Osteoblast (primary cell): ENCODE data around the gene PPP2R5D. TPM values are rescaled to one million over a fixed set of nuclear protein-coding genes. Genes with fewer than 3 reads are reported as not detected.

ENCODE experiments used
- DNase-seq: peaks from one replicate; pipeline ENCODE4 v3.0.0; 2011; ENCODE audit warnings: low spot score, mixed read lengths; ENCODE audit not compliant: insufficient read length; ENCODE audit errors: missing footprints
- H2AFZ ChIP-seq: 2 replicates; pipeline ENCODE4 v1.6.0; 2011; ENCODE audit warnings: mild to moderate bottlenecking, low read length
- H3K27ac ChIP-seq: 2 replicates; pipeline ENCODE4 v1.5.1; 2011; ENCODE audit warnings: mild to moderate bottlenecking, low read depth, low read length, moderate library complexity
- H3K27me3 ChIP-seq: 2 replicates; pipeline ENCODE4 v1.6.0; 2012; ENCODE audit warnings: mild to moderate bottlenecking, control low read depth, inconsistent platforms, low read length, moderate library complexity; ENCODE audit not compliant: insufficient read depth
- H3K36me3 ChIP-seq: 2 replicates; pipeline ENCODE4 v1.5.1; 2011; ENCODE audit warnings: mild to moderate bottlenecking, low read length, control low read depth, moderate library complexity; ENCODE audit not compliant: insufficient read depth
- H3K4me1 ChIP-seq: 2 replicates; pipeline ENCODE4 v1.5.1; 2011; ENCODE audit warnings: mild to moderate bottlenecking, low read length, control low read depth, moderate library complexity; ENCODE audit not compliant: insufficient read depth
- H3K4me2 ChIP-seq: 2 replicates; pipeline ENCODE4 v1.6.0; 2011; ENCODE audit warnings: mild to moderate bottlenecking, low read length; ENCODE audit not compliant: insufficient read depth
- H3K4me3 ChIP-seq: fragments of 200-600 bp; sonication (generic); 3 replicates; pipeline ENCODE4 v1.5.1; 2012; ENCODE audit warnings: mild to moderate bottlenecking, low read length, inconsistent platforms; ENCODE audit not compliant: insufficient read depth
- H3K79me2 ChIP-seq: 2 replicates; pipeline ENCODE4 v1.6.0; 2012; ENCODE audit warnings: mild to moderate bottlenecking, low read length, control low read depth, inconsistent platforms; ENCODE audit not compliant: insufficient read depth
- H3K9me3 ChIP-seq: 2 replicates; pipeline ENCODE4 v1.5.1; 2011; ENCODE audit warnings: low read depth, low read length, control low read depth
- H4K20me1 ChIP-seq: 2 replicates; pipeline ENCODE4 v1.6.0; 2012; ENCODE audit warnings: mild to moderate bottlenecking, low read length, control low read depth; ENCODE audit not compliant: insufficient read depth
- total RNA-seq: library from RNA; depleted of rRNA; stranded (reverse); fragments of >200 nt; gene quantifications from 2 replicates; pipeline ENCODE4 v1.2.3, GENCODE V29; 2012
- TF ChIP-seq, protein P1 (sequence below): IDR thresholded peaks from 2 replicates; pipeline ENCODE4 v1.5.1; 2011; ENCODE audit warnings: mild to moderate bottlenecking, low read depth, low read length, moderate library complexity; ENCODE audit errors: extremely low read depth

Gene PPP2R5D
- total RNA-seq, 1 donor: 30.8 TPM

DNA sequence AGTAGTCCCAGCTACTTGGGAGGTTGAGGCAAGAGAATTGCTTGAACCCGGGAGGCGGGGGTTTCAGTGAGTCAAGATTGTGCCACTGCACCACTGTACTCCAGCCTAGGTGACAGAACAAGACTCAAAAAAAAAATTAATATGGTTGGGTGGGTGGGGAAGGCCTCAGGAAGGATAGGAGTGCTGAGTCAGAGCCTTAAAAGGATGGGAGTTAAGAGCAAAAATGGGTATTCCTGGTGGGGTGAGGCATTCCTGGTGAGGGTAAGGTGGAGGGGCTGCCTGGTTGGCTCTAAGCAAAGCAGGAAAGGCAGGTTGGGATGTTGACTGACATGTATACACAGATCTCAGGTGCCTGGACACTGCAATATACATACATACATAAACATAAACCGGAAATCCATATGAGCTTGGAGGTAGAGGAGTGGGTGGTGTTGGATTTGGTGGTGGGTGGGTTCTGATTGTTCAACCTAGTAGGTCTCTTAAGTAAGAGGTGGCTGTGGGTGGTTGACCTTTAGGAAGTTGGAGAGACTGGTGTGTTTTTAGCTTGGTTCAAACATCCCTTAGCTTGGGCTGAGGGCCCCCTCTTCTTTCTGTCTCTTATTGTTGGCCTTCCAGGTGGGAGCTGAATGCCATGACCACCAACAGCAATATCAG lies 35.8 kb downstream of the PPP2R5D start:
- Histone ChIP-seq H3K4me1 (peaks cover 30% of the 10 kb centered on the region), H3K4me2 (no peak overlapping the region), H2AFZ (no peak overlapping the region), H3K36me3 (peaks cover 57% of the 10 kb centered on the region), H3K79me2 (peaks cover 84% of the 10 kb centered on the region), H3K27ac (no peak overlapping the region), H3K4me3 (no peak overlapping the region), H3K27me3 (no peaks in the 10 kb centered on the region), H4K20me1 (peaks cover 40% of the 10 kb centered on the region), H3K9me3 (no peaks in the 10 kb centered on the region)
- TF ChIP-seq, protein P1, sequence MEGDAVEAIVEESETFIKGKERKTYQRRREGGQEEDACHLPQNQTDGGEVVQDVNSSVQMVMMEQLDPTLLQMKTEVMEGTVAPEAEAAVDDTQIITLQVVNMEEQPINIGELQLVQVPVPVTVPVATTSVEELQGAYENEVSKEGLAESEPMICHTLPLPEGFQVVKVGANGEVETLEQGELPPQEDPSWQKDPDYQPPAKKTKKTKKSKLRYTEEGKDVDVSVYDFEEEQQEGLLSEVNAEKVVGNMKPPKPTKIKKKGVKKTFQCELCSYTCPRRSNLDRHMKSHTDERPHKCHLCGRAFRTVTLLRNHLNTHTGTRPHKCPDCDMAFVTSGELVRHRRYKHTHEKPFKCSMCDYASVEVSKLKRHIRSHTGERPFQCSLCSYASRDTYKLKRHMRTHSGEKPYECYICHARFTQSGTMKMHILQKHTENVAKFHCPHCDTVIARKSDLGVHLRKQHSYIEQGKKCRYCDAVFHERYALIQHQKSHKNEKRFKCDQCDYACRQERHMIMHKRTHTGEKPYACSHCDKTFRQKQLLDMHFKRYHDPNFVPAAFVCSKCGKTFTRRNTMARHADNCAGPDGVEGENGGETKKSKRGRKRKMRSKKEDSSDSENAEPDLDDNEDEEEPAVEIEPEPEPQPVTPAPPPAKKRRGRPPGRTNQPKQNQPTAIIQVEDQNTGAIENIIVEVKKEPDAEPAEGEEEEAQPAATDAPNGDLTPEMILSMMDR: no peak
- no peak for DNase-seq

DNA sequence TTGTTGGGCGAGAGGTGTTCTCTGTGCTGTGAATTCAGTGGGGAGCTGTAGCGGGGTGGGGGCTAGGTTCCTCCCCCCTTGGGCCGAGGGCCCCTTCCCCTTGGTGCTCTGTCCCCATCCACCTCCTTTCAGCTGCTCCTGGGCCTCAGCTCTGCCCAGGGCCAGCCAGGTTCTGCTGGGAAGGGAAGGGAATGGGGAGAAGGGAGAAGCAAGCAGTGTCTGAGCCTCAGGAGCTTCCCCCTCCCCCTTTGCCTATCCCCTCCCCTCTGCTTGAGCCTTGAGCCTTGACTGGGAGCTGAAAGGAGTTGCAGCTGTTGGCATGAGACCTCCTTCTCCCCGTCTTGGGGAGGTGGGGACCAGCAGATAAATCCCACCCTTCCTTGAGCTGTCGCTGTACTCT lies 36.5 kb downstream of the PPP2R5D start:
- Histone ChIP-seq H3K27ac (peak overlapping the region; percentile 71), H3K36me3 (peaks cover 61% of the 10 kb centered on the region), H3K79me2 (peaks cover 78% of the 10 kb centered on the region), H3K4me1 (peaks cover 26% of the 10 kb centered on the region), H3K9me3 (no peaks in the 10 kb centered on the region), H3K4me2 (peak overlapping the region; percentile 91), H4K20me1 (peaks cover 37% of the 10 kb centered on the region), H3K27me3 (no peaks in the 10 kb centered on the region), H2AFZ (peak overlapping the region; percentile 93), H3K4me3 (peak overlapping the region; percentile 97)
- TF ChIP-seq, protein P1: no peak
- peak; percentile 51 for DNase-seq

DNA sequence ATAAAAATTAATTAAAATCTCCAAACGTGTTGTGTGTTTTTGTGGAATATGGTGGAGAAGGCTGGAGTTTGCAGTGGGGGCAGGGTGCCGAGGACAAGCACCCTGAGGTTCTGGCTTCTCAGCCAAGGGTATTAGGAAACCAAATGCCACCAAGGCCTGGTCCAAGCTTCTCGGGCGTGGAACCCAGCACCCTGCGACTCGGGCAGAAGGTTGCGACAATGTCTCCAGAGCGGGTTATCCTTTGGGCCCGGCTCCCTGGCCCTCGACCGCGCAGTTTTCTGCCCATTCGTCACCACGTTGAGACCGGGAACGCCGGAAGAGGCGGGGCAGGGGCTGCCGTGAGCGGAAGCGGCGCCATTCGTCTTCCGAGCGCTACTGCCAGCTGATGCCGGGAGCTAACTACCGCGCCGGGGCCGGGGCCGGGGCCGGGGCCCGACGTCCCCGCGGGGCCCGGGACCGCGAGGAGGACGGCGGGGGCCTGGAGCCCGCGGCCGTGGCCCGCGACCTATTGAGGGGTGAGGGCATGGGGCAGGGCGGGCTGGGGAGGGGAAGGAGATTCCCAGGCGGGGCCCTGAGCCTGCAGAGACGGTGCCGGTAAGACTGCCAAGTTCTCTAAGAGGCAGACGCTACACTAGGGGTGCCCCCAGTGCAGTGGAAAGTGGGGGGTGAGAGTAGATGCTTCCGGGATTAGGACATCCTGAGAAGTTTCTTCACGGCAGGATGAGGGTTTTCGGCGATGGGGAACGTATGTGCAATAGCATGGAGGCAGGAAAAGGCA lies 37.1 kb downstream of the PPP2R5D start, which contains the start of gene RRP36:
TSS of gene RRP36 (plus strand) at position 354 of the 778 bp plus-strand sequence. CDS start at position 386, 32 bp downstream.
- no peaks in the 10 kb centered on the region for H3K27me3 ChIP-seq
- TF ChIP-seq, protein P1: no peak
- DNase-seq: peak; percentile 98
- peaks cover 21% of the 10 kb centered on the region for H3K4me1 ChIP-seq
- H3K9me3 ChIP-seq: no peaks in the 10 kb centered on the region
- H4K20me1 ChIP-seq: peaks cover 31% of the 10 kb centered on the region
- H3K4me3 ChIP-seq: peak within 1 kb of the TSS; percentile 97
- H3K4me2 ChIP-seq: peak within 1 kb of the TSS; percentile 91
- peaks cover 64% of the 10 kb centered on the region for H3K36me3 ChIP-seq
- peak within 1 kb of the TSS; percentile 71 for H3K27ac ChIP-seq
- H3K79me2 ChIP-seq: peaks cover 72% of the 10 kb centered on the region
- H2AFZ ChIP-seq: peak within 1 kb of the TSS; percentile 93

DNA sequence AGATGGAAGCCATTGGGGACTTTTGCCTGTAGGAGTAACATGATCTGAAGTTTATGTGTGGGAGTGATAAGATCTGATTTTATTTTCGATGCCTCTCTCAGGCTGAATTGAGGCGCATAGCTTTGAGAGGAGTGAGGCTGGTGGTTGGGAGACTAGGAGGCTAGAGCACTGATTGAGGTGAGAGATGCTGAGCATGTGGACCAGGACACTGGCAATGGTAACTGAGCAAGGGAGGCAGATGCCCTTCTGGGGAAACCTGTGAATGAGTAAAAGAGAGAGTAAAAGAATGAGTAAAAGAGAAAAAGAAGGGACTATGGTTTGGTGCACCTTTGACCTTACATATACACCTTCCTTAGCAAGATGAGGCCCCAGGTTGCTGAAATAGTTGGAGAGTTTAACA lies 40.1 kb downstream of the PPP2R5D start:
- Histone ChIP-seq H3K4me3 (no peak overlapping the region), H2AFZ (no peak overlapping the region), H3K27ac (no peak overlapping the region), H4K20me1 (peaks cover 20% of the 10 kb centered on the region), H3K4me2 (no peak overlapping the region), H3K27me3 (no peaks in the 10 kb centered on the region), H3K79me2 (peaks cover 47% of the 10 kb centered on the region), H3K36me3 (peaks cover 64% of the 10 kb centered on the region), H3K9me3 (no peaks in the 10 kb centered on the region), H3K4me1 (peaks cover 17% of the 10 kb centered on the region)
- TF ChIP-seq, protein P1: no peak
- DNase-seq: no peak
